ENCODE results near the gene MDM2.

Gene MDM2

GRCh38 chr12:68807576-68808387 lies at the start of gene MDM2:
MDM2 (plus strand) TSS chr12:68808177; CDS start chr12:68808478, 301 bp downstream.
- peak; percentile 89 for DNase-seq

- no peak for DNase-seq
Measured at GRCh38 chr12:68759852-68760251, 48.1 kb upstream of the MDM2 start.

GRCh38 chr12:68760806-68761441 lies 47.1 kb upstream of the MDM2 start:
- DNase-seq = no peak

GRCh38 chr12:68761442-68761812 lies 46.5 kb upstream of the MDM2 start:
- DNase-seq = no peak

- no peak for DNase-seq
Measured at GRCh38 chr12:68761901-68762630, 45.9 kb upstream of the MDM2 start.

- no peak for DNase-seq
Measured at GRCh38 chr12:68762691-68763090, 45.3 kb upstream of the MDM2 start.

- no peak for DNase-seq
Measured at GRCh38 chr12:68765696-68766095, 42.3 kb upstream of the MDM2 start.

GRCh38 chr12:68766646-68767045 lies 41.3 kb upstream of the MDM2 start:
- no peak for DNase-seq

- no peak for DNase-seq
Measured at GRCh38 chr12:68767191-68767590, 40.8 kb upstream of the MDM2 start.

- no peak for DNase-seq
Measured at GRCh38 chr12:68768431-68768939, 39.5 kb upstream of the MDM2 start.

- DNase-seq = no peak
Measured at GRCh38 chr12:68769941-68770340, 38.0 kb upstream of the MDM2 start.

- no peak for DNase-seq
Measured at GRCh38 chr12:68771223-68771925, 36.6 kb upstream of the MDM2 start.

- no peak for DNase-seq
Measured at GRCh38 chr12:68772714-68773113, 35.3 kb upstream of the MDM2 start.

- DNase-seq = no peak
Measured at GRCh38 chr12:68773582-68773981, 34.4 kb upstream of the MDM2 start.

- no peak for DNase-seq
Measured at GRCh38 chr12:68775121-68775630, 32.8 kb upstream of the MDM2 start.

GRCh38 chr12:68776976-68777610 lies 30.9 kb upstream of the MDM2 start:
- DNase-seq = no peak

- DNase-seq = no peak
Measured at GRCh38 chr12:68779280-68779679, 28.7 kb upstream of the MDM2 start.

- no peak for DNase-seq
Measured at GRCh38 chr12:68780731-68781130, 27.2 kb upstream of the MDM2 start.

- no peak for DNase-seq
Measured at GRCh38 chr12:68781728-68782127, 26.2 kb upstream of the MDM2 start.

- DNase-seq = no peak
Measured at GRCh38 chr12:68784015-68784414, 24.0 kb upstream of the MDM2 start.

- DNase-seq = no peak
Measured at GRCh38 chr12:68785358-68785757, 22.6 kb upstream of the MDM2 start.

- DNase-seq = no peak
Measured at GRCh38 chr12:68785823-68786222, 22.2 kb upstream of the MDM2 start.
